ENCODE data around the gene PROX2.

DNA sequence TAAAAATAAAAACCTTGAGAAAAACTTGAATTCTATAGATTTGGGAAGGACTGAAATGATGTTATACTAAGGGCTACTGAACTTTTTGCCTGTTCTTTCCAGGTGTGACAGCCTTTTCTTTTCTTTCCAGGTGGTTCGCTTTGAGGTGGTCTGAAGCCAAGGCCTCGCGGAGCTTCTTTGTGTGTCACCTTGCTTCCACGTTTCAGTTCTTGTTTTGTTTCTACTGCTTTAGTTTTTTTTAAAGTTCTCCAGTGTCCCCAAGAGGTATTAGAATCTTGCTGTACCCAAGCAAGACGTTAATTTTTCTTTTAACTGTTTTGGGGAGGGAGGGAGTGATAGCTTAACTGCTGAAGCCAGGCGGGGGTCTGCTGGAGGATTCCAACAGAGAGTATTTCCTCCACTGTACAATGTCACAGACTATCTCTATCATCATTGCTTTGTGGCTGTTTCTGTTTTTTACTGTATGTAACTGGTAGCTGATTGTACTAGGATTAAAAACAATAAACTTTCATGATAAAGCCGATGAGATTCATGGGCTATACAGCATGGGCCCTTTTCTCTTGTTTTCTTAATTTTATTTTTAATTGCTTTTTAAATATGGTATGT lies 40.2 kb downstream of the PROX2 start:
- TF ChIP-seq TAF1 (IDR thresholded peaks at IDR 0.05; ENCODE audit: low read depth, low read length) (no peak), POLR2A (IDR thresholded peaks at IDR 0.05; ENCODE audit: low read depth, low read length) (no peak), POLR2AphosphoS5 (IDR thresholded peaks at IDR 0.05; ENCODE audit: low read depth, low read length) (no peak), PAX5 (IDR thresholded peaks at IDR 0.05; ENCODE audit: insufficient read depth, low read length, severe bottlenecking) (no peak), POU2F2 (IDR thresholded peaks at IDR 0.05; ENCODE audit: low read depth, low read length) (no peak)

All from GM12891 (cell line).